ENCODE measurements around the gene MRPL11.
A peak's percentile ranks its signal among the peaks of the same experiment; 100 is the strongest.

MRPL11 gene

DNA sequence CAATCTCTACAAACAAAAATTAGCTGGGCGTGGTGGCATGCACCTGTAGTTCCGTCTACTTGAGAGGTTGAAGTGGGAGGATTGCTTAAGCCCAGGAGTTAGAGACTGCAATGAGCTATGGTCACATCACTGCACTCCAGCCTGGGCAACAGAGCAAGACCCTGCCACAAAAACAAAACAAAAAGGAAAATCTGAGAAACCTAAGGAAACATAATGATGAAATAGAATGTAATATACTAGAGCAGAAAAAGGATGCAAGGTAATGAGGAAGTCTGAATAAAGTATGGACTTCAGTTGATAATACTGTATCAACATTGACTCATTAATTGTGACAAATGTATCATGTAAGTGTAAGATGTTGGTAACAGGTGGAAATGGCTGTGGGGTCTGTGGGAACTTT is 9.7 kb downstream of the MRPL11 start:
- no peak for DNase-seq

DNA sequence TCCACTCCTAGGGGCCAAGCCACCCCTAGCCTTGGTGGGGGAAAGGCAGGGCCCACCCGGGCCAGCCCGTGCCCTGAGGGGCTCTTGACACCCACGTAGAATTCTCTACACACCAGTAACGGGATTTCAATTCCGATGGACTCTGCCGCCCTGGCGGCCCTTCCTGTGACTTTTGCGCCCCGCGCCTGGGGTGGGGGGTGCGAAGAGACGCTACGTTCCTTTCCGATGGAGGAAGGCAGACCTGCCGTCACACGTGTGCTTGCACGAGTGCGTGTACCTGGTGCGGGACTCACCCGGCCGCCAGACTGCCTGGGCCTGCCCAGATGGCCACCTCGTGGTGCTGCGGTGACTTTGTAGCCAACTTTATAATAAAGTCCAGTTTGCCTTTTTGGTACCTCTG is 12.3 kb downstream of the MRPL11 start:
- no peak for DNase-seq

DNA sequence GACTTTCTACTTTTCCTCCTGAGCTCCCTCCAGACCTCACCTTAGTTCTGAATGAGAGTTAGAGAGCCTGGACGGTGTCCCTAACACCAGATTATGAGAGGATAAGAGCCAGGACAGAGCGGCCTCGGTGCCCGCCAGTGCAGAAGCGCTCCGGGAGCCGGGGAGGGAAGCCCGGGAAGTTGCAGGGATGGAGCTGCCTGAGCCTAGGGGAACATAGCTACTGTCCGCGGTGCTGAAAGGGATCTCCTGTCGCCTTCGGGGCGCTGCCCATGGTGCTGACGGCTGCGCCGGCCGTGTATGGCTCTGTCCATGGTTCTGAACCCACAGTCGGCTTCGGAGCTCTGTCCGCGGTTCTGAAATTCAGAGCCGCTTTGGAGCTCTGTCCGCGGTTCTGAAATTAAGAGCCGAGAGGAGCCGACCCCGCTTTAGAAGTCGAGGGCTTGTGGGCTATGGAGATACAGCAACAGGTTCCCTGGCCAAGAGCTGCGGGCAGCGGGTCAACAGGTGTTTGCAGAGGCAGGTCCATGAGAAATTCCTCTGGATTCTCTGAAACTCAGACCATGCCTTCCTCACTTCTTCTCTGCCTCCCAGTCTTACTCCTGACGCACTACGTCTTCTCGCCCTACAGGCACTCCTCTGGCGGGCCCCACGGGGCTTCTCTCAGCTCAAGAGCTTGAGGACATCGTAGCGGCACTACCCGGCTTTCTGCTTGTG is 17.0 kb downstream of the MRPL11 start:
- DNase-seq = peak; percentile 77 to 82

DNA sequence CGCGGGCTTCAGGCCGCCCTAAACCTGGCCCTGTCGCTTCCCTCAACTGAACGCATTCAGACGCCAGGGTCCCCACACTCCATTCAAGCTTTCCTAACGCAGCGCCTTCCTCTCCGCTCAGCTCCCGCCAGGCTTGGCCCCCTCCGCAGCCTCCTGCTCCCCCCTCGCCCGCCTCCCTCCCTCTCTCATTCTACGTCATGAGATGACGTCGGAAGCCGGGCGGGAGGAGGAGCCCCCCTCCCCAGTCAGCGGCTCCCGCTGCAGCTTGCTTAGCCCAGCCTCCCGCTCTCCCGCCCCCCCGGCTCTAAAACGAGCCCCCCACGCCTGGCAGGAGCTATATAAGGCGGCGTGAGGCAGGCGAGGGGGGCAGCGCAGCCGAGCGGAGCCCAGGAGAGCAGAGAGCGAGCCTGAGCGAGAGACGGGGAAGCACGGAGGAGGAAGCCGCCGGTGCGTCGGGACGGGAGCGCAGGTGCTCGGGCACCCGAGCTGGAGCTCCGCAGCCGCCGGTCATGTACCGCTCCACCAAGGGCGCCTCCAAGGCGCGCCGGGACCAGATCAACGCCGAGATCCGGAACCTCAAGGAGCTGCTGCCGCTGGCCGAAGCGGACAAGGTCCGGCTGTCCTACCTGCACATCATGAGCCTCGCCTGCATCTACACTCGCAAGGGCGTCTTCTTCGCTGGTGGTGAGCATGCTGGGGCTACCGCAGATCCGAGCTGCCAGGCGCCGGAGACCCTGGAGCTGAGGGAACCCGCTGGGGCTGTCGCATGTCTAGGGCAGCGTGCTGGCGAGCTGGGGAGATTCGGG is 17.8 kb downstream of the MRPL11 start, which contains the start of gene NPAS4:
TSS of gene NPAS4 (plus strand) at position 365 of the 806 bp plus-strand sequence. CDS start at position 510, 145 bp downstream.
- DNase-seq = no peak

DNA sequence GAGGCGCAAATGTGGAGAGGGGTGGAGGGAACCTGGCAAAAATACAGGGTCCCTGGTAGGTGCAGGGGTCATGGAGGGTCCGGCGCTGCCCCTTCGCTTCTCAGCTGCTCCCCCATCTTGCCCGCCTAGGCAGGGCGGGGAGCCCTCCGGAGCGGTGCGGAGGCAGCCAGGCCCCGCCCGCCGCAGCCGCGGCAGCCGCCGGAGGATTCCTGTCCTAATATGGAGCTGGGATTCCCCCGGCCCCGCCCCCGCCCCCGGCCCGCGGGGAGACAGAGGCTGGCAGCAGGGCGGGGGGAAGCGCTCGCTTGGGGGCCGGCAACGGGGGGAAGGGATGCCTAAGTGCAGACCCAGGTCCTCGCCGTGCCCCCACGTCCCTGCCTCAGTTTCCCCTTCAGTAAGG is 18.8 kb downstream of the MRPL11 start:
- DNase-seq = no peak

DNA sequence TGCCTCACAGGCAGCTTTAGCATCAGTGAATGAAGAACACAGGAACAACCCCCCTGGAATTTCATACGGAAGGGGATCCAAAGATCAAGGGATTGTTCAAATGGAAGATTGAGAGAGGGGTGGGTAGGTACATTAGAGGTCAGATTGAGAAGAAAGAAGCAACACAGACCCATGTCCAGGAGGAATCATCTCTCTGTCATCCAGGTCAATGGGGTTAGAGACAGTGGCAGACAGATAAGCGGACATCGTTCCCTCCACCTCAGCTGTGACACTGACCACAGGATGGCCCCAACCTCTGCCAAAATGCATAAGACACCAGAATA is 19.7 kb downstream of the MRPL11 start:
- no peak for DNase-seq

DNA sequence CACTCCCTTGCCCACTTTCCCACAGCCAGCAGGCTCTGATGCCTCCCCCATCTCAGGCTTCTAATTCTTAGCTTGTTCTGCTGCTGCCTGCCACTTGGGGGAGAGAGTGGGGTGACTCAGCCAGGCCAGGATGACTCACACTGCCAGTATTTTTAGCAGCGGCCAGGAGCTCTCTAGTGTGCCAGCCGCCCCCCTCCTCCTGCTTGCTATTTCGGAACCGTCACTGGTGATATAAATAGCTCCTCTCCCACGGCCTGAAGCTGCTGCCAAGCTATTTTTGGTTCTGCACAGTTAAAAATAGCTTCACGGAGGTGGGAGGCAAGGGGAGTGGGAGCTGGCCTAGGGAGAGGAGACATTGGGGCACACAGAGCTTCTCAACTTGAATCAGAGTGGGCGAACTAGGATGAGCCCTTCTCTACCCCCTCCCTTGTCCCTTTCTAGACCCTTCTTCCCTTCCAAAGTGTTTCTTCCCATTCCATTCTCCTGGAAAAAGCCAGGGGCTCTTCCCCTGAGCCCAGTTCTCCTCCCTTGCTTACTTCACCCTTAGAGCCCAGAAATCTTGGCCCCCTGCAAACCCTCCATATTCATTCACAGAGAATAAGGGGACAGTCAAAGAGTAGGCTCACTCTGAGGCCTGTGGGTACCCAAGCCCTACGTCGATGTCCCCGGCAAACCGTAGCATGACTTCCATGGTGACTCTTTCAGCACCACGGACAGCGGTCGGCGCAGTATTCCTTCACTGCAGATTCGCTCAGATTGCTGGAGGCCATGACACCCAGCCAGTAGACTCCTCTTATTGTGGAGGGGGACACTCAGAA is 20.3 kb downstream of the MRPL11 start:
- peak; percentile 55 to 72 for DNase-seq

DNA sequence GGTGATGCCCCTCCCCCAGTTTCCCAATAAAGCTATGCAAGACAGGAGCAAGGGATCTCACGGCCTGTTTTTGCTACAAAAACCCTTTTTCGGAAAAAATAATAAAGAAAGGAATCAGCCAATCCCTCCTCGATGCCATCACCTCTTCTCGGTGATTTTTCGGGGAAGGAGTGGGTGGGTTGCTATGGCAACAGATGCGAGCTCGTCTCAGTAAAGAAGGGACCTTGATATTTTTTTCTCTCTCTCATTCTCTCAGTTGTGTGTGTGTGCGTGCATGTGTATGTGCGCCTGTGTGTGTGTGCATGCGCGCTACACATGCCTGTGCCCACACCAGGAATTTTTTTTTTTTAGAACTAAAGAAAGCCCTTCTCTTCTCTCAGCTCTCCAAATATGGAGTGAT is 21.6 kb downstream of the MRPL11 start:
- peak in 1 of 2 experiments; percentile 17 for DNase-seq

DNA sequence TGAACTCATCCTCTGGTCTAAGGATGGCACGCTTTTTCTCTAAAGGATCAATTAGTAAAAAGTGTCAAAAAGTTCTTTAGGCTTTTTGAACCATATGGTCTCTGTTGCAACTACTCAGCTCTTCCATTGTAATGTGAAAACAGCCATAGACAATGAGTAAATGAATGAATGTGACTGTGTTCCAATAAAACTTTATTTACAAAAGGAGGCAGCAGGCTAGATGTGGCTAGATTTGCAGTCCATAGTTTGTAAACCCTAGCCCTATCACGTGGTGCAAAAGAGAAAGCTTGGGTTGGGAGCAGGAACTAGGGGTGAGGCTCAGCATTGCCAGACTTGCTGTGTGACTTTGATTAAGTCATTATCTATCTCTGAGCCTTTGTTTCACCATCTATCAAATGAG is 23.2 kb downstream of the MRPL11 start:
- DNase-seq = no peak

DNA sequence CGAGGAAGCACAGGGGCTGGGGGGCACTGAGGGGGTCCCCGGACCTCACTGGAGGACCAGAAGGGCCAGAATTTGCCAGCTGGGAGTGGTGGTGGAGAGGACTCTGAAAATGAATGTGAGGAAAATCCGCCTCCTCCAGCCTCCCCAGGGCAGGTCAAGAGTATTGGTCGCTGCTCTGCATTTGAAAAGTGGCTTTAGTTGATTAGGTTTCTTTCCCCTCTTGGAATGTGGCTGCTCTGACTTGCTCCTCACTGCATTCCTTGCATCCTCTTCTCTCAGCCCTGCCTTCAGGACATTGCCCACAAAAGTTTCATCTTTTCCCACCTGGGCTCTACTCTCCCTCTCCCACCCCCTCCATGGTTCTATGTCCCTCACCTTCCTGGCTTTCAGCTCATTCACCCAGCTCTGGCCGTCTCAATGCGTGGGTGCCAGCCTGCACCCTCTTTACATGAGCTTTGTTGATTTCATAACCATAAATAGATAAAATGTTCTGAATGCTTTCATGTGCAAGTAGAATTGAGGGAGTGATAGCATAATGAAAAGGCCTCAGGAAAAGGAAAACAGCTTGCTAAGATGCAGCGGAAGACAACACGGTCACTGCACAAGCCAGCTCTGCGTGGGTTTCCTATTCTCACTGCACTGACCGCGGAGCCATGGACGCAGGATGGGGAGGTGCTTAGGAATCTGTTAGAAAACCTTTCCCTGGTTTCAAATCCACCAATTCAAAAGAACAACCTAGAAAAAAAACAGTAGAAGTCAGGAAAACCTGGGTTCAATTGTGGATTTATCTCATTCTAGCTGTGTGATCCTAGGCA is 24.3 kb downstream of the MRPL11 start:
- no peak for DNase-seq

DNA sequence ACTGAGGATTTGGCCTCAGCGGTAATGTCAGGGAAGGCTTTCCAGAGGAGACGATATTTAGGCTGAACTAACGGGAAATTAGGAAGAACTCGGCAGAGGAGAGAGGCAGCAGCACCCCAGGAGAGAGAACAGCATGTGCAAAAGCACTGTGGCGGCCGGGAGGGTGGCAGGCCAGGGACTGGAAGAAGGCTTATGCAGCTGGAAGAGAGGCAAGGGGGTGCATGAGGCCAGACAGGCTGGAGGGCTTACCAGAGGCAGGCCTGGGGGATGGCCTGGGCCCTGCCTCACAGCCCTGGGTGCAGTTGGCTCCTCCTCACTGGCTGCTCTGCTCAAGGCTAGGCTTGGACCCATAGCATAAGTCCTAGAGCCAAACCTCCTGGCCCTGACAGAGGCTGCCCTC is 25.5 kb downstream of the MRPL11 start:
- no peak for DNase-seq

DNA sequence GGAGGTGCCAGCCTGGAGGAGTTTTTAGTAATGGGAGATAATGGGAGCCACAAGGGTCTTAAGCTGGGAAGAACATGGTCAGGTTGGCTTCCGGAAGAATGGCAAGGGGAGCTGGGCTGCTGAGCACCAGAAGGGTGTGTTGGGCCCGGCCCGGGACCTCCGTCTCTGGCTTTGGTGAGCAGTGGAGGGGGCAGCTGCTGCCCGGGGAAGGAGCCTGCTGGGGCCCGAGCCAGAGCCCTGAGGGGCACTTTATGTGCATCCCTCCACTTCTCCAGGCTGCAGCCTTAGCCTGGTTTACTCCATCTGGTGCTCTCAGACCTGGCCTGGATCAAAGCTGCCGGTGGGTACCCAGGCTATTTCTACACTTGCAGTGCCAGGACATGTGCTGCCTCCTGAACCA is 26.5 kb downstream of the MRPL11 start:
- DNase-seq = no peak

DNA sequence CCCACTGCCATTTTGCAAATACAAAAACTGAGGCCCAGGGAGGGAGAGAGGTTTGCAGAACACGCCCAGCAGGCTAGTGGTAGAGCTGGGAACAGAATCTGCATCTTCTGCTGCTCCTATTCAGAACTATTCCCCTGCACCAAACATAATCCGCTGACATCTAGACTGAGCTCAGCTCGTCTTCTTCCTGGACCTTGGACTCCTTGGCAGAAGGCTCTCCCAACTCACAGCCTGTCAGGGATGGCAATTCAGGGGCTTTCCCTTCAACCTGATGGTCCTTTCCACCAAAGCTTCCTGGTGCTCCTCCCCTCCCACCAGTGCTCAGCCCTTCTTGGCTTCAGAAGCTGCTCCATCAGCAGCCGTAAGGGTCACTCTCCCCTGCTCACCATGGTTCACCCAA is 27.3 kb downstream of the MRPL11 start:
- DNase-seq = no peak

DNA sequence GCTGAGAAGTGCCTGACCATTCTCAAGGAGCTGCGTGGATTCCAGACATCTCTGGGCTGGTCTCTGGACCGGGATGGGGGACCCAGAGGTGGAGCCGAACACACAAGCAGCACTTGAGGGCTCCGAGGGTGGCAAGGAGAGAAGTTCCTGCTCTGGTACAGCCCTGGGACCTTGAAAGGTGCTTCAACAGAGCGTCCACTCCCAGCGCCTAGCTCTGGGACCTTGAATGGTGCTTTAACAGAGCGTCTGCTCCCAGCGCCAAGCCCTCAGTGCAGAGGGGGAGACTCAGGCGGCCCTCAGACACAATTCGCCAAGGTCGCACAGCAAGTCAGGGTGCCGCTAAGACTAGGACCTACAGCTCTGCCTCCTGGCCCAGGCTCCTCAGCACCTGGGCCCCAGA is 28.5 kb downstream of the MRPL11 start:
- no peak for DNase-seq

DNA sequence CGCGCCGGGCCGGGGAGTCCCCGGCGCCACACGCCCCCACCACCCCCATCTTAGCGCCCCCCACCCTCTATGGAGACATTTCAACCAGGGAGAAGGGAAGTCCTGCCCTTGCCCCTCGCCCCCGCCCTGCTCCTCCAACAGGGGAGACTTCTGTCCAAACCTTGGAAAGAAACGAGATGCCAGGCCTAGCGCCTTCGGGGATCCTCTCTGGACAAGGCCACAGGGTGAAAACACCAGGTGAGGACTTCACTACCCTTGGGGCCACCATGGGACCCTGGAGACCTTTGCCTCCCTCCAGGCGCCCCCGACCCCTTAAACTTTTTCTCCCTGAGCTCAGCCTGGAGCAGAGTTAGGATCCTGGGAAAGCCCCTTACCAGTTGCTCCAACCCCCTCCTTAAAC is 29.4 kb downstream of the MRPL11 start:
- no peak for DNase-seq

DNA sequence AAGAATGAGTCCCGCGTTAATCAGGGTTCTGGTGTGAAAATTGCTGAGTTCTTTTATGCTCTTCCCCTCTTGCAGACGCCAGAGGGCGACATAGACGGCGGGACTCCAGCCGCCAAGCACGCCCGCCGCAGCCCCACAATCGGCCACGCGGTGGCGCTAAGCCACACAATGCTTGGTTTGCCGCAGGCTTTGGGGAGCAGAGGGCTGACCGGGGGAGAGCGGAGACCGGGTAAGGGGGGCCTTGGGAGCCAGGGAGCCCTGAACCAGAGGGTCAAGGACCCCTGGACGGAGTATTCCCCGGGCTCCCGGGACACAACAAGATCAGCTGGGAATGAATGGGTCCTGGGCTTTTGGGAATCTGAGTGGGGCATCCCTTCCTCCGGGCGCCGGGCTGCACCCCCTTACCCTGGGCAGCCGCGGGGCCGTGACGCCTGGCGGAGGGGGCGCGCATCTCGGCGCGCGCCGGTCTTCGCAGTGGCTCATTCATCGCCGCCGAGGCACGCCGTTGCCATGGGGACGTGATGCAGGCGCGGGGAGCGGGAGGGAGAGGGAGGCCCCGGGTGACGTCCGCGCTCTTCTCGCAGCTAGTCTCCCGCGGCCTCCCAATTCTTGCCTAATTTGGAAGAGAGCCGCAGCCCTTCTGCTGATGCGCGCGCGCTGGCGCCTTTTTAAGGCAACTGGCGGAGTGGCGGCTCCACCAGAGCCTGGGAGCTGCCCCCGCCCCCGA is 30.0 kb downstream of the MRPL11 start:
- DNase-seq = peak; percentile 80 to 95

DNA sequence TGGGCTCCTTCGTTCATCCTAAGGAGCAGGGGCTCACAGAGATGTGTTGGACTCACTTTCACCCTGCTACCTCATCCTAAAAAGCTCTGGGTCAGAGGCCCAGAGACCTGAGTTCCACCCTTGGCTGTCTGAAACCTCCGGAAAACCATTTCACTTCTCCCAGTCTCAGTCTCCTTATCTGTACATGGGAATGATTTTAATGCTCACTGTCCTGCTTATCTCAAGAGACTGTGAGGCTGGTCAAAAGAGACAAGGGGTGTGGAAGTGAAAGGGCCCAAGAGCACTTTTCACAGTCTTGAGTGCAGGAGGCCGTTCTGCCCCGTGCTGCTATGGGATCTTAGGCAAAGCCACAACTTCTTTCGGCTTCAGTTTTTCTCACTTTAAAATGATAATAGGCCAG is 31.0 kb downstream of the MRPL11 start:
- DNase-seq = no peak

DNA sequence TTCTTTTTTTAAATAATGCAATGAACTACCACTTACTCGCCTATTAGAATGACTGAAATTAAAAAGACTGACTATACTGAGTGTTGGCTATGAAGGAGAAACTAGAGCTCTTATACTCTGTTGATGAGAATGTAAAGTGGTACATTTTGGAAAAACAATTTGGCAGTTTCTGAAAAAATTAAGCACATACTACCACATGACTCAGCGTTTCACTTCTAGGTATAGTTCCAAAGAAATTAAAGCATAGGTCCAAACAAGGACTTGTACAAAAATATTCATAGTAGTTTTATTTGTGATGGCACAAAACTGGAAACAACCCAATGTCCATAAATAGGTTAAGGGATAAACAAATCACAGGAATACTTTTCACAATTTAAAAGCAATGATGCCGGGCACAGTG is 44.7 kb downstream of the MRPL11 start:
- DNase-seq = no peak

DNA sequence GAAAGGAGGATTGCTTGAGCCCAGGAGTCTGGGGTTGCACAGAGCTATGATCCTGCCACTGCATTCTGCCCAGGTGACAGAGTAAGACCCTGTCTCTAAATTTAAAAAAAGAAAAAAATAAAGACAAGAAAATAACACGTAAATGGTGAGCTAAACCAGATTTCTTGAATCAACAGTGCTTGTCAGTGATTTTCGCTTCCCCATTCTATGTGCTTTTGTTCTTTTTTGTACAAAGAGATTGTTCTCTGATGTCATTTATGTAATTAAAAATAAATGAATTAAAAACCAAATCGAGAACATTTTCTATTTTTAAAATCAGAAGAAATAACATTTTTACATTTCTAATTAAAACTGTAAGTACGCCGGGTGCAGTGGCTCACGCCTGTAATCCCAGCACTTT is 47.3 kb downstream of the MRPL11 start:
- DNase-seq = no peak

DNA sequence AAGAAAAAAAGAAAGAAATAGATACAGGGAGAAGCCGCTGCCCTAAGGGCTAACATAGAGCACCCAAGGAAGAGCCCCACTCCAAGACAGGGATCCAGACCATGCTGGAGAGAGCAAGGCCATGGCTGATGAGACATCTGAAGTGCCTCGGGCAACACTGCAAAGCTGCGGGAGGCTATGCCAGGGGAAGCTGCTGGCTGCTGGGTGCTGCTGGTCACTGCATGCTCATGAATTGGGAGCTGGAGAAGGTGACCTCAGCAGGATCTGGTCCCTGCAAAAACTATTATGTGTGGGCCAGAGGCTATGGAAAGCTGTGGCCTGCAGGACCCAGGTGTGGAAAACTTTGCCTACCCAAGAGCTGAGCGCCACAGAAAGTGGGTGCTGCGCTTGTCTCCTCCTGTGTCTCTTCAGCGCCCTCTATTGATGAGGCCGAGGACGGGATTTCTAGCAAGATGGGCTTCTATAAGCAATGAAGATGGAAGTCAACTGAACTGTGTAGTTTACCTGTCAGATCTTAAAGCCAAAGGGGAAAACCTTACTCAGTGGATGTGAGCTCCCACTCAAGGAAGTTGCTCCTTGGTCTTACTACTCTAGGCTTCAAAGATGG is 49.8 kb downstream of the MRPL11 start:
- peak; percentile 52 to 70 for DNase-seq

Data from stimulated activated CD4-positive, alpha-beta T cell treated with anti-CD3 and anti-CD28 coated beads, Interleukin-4, amount 100 ng/mL, for 4 hours (primary cell).